ENCODE results near the gene TOP3A.

- TF ChIP-seq CTCF (IDR thresholded peaks at IDR 0.05) = no peak
- TF ChIP-seq POLR2AphosphoS5 (IDR thresholded peaks at IDR 0.05) = no peak
These were observed 41.8 kb upstream of the TOP3A start for GRCh38 chr17:18356624-18357023.

Measured in prostate gland (tissue), 2 donors.